ENCODE results near the gene FTCDNL1.

DNA sequence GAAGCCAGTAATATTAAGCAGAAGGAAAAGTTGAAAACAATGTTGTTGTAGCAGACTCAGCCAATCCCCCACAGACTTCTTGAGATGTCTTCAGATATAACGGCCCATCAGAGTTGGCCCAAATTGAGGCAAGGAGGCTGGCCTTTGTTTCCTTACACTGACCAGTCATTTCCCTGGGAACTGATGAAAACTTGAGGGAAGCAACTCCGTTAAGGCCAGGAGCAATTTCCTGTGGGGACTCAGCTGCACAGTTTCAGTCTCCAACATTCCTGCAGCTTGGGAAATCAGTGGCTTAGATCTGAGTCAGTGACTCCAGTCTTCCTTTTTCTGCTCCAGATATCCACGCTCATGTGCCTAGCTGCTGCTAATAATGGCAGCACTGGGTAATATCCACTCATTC, 75.7 kb downstream of the FTCDNL1 start:
- TF ChIP-seq CTCF (IDR thresholded peaks at IDR 0.05; ENCODE audit: low read length) (no peak), EZH2phosphoT487 (IDR thresholded peaks at IDR 0.05; ENCODE audit: low read length) (no peak), EZH2 (optimal IDR thresholded peaks at IDR 0.05; ENCODE audit: low read depth, low read length) (no peak)
